Rectal smooth muscle tissue (tissue), 1 donor: ENCODE data around the gene XXYLT1.

Experiments used
- H3K27ac ChIP-seq: one replicate; pipeline ENCODE4 v1.7.0; 2013; ENCODE audit warnings: low read depth, low read length, inconsistent platforms
- H3K27me3 ChIP-seq: one replicate; pipeline ENCODE4 v1.7.0; 2013; ENCODE audit warnings: low read length; ENCODE audit not compliant: control insufficient read depth, insufficient read depth
- H3K36me3 ChIP-seq: one replicate; pipeline ENCODE4 v1.7.0; 2013; ENCODE audit warnings: low read length; ENCODE audit not compliant: control insufficient read depth, insufficient read depth
- H3K4me1 ChIP-seq: one replicate; pipeline ENCODE4 v1.7.0; 2013; ENCODE audit warnings: low read length; ENCODE audit not compliant: control insufficient read depth, insufficient read depth
- H3K4me3 ChIP-seq: one replicate; pipeline ENCODE4 v1.7.0; 2013; ENCODE audit warnings: low read length
- H3K9ac ChIP-seq: one replicate; pipeline ENCODE4 v1.7.0; 2013; ENCODE audit warnings: low read length

Gene XXYLT1

DNA sequence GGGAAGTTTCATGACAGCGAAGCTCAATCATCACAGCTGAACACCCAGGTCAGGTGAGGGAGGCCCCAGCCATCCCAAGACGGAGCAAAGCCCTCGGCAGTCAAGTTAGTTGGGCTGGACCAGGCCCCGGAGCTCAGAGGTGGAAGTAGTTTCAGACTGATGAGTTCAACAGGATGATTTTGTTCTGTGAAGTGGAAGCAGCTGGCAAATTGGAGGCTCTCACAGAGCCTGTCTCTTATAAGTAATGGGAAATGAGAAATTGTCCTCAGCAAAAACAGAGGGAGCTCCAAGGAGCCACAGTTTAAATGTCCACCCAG is 245.1 kb downstream of the XXYLT1 start:
- Histone ChIP-seq H3K27ac (no peak overlapping the region), H3K4me1 (no peaks in the 10 kb centered on the region), H3K9ac (no peak overlapping the region), H3K27me3 (no peaks in the 10 kb centered on the region), H3K36me3 (no peaks in the 10 kb centered on the region), H3K4me3 (no peak overlapping the region)

DNA sequence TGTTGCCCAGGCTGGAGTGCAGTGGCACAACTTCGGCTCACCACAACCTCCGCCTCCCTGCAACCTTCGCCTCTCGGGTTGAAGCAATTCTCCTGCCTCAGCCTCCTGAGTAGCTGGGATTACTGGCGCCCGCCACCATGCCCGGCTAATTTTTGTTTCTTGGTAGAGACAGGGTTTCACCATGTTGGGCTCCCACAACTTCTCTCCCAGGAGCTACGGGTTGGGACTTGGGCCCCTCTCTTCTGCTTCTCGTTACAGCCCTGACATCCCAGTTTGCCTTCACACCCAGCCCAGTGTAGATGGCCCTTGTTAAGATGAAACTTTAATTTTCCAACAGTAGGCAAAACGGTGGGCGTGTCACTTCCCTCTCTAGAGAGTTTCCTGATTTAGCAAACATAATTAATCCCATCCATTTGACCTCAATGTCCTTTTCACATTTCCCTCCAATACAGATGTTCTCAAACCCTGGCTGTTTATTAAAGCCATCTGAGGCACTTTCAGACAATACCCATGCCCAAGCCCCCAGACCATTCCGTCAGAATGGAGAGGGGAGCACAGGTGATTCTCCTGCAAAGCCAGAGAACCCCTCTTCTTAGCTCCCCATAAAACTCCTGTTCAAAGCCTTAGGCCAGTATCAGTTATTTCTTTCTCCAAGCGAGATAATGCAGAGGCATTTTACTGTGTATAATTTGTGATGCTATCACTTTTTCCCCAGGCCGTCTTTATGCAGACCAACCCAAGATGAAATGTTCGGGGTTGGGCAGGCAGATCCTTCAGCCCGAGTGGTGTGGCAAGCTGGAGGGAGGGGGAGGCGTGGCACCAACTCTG is 245.7 kb downstream of the XXYLT1 start:
- no peak overlapping the region for H3K4me3 ChIP-seq
- H3K36me3 ChIP-seq = no peaks in the 10 kb centered on the region
- no peak overlapping the region for H3K9ac ChIP-seq
- H3K27ac ChIP-seq = no peak overlapping the region
- no peaks in the 10 kb centered on the region for H3K27me3 ChIP-seq
- no peaks in the 10 kb centered on the region for H3K4me1 ChIP-seq

DNA sequence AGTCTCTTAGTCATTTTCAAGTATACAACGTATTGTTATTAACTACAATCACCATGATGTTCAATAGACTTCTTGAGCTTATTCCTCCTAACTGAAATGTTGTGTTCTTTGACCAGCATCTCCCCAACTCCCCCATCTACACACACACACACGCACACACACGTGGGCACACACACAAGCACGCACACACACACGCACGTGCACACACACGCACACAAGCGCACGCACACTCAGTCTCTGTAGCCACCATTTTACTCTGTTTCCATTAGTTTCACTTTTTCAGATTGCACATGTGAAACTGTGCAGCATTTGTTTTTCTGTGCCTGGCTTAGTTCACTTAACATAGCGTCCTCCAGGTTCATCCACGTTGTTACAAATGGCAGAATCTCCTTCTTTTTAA is 247.0 kb downstream of the XXYLT1 start:
- no peak overlapping the region for H3K4me3 ChIP-seq
- no peak overlapping the region for H3K9ac ChIP-seq
- H3K4me1 ChIP-seq = no peaks in the 10 kb centered on the region
- no peaks in the 10 kb centered on the region for H3K36me3 ChIP-seq
- H3K27ac ChIP-seq = no peak overlapping the region
- H3K27me3 ChIP-seq = no peaks in the 10 kb centered on the region

DNA sequence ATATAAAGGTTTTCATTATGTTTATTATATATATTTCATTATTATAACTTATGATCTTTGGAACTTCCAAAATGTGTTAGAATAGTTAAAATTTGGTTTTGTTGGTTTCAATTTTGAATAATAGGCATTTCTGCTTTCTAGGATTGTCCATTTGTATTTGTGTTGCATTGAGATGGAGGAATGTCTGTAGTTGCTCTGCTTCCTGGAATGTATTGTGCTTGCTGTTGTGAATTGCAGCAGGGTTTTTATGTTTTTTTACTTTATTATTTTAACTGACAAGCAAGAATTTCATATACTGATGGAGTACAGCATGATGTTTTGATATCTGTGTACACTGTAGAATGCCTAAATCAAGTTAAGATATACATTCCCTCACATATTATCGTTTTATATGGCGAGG is 247.4 kb downstream of the XXYLT1 start:
- Histone ChIP-seq H3K4me3 (no peak overlapping the region), H3K9ac (no peak overlapping the region), H3K36me3 (no peaks in the 10 kb centered on the region), H3K27me3 (no peaks in the 10 kb centered on the region), H3K27ac (no peak overlapping the region), H3K4me1 (no peaks in the 10 kb centered on the region)

- Histone ChIP-seq H3K4me3 (no peak overlapping the region), H3K9ac (no peak overlapping the region), H3K4me1 (no peaks in the 10 kb centered on the region), H3K27me3 (no peaks in the 10 kb centered on the region), H3K36me3 (no peaks in the 10 kb centered on the region), H3K27ac (no peak overlapping the region)
Measured at GRCh38 chr3:195021692-195022091, 249.3 kb downstream of the XXYLT1 start.

DNA sequence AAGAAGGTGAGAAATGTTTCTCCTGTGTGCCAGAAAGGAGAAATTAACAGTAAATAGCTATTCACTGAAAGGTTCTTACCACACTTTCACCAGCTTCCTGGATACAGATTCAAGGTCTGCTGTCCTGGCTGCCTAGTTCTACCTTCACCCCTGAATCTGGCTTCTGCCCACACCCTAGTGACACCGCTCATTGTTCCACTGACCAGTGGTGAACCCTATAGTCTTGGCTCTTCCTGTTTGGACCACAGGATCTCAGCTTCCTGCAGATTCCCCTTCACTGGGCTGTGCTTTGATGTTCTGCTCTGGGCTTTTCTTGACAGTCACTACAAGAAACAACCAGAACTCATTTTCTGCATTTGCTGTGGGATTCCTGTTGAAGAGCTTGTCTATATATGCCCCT is 250.0 kb downstream of the XXYLT1 start:
- no peaks in the 10 kb centered on the region for H3K27me3 ChIP-seq
- no peak overlapping the region for H3K27ac ChIP-seq
- no peak overlapping the region for H3K4me3 ChIP-seq
- no peaks in the 10 kb centered on the region for H3K36me3 ChIP-seq
- no peak overlapping the region for H3K9ac ChIP-seq
- H3K4me1 ChIP-seq = no peaks in the 10 kb centered on the region

DNA sequence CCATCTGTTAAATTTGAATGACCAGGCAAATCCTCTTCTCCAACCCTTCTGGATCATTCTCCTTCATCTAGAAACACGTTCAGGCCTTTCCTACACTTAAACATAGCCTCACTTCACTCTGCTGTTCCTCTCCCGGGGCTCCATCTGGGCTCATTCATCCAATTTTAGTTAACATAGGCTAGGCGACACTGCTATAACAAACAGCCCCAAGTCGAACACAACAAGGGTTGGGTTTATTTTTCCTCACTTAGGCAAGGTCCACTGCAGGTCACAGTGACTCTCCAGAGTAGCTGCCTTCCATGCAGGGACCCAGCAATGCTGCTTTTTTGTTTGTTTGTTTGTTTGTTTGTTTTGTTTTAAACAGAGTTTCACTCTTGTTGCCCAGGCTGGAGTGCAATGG is 250.8 kb downstream of the XXYLT1 start:
- Histone ChIP-seq H3K9ac (no peak overlapping the region), H3K4me3 (no peak overlapping the region), H3K27me3 (no peaks in the 10 kb centered on the region), H3K36me3 (no peaks in the 10 kb centered on the region), H3K27ac (no peak overlapping the region), H3K4me1 (no peaks in the 10 kb centered on the region)

DNA sequence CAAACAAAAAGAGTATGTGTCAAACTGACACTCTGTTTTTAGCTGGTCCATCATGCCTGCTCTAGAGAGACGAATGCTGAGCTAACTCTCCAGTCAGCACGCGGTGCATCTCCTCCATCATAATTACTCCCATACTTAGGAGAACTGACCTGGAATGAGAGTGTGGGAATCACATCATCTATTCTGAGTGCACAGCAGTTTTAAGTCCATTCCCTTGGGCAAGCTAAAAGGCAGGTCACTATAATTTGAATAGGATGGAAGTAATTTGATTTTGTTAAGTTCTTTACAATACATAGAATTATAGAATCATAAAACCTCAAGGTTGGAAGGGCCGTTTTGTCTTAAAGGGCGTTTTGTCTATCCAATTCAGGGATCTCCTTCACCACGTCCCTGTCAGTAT is 251.6 kb downstream of the XXYLT1 start:
- no peak overlapping the region for H3K4me3 ChIP-seq
- no peak overlapping the region for H3K27ac ChIP-seq
- H3K4me1 ChIP-seq = no peaks in the 10 kb centered on the region
- H3K36me3 ChIP-seq = no peaks in the 10 kb centered on the region
- H3K27me3 ChIP-seq = no peaks in the 10 kb centered on the region
- H3K9ac ChIP-seq = no peak overlapping the region
